ENCODE results near the gene EML2. TPM values are rescaled to one million over a fixed set of nuclear protein-coding genes. Genes with fewer than 3 reads are reported as not detected.

Gene EML2
- total and polyA plus RNA-seq, 10 of the 15 experiments (the other 5 are each of a cell fraction or from before 2014, with no cell fraction given), result 1.6 to 64.0 (median 27.5) TPM

DNA sequence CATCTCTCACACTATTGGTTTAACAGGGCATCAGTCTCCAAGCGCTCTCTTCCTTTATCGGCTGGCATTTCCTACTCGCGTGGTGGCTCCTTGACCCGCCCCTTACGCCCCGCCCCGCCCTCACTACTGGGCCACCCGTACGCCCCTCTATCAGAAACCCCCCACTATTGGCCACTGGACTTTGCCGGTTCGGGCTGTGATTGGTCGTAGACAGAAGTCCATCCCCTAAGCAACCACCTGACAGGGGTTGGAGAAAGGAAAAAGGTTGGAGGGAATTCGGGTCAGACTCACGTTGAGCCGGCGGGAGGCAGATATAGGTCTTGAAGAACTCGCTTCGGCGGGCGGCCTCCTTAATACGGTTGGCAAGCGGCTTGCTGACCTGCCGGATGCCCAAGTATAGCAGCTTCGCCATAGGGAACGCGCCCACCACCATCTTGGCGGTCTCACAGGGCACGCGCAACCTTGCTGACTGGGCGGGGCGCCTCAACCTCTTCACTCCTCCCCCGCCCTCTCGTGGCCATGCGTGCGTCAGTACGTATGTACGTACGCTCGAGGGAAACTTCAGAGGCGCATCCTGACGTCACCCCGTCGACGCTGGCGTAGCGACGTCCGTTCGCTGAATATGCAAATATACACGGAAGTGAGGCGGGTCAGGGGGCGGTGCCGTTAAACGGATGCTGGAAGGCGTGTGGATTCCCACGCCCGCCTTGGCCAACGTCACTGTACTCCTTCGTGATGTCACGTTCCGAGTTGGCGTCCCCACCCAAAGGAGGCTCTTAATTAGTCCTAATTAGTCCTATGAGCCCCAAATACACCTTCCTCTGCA lies 54.7 kb downstream of the EML2 start, which contains the start of gene OPA3 (continued):
- peak; percentile 31; the same call in 1 of the 2 replicates for TF ChIP-seq ZNF687 (IDR thresholded peaks at IDR 0.05)
- no peak for TF ChIP-seq PAX8 (IDR thresholded peaks at IDR 0.05)
- TF ChIP-seq CREM (IDR thresholded peaks at IDR 0.05; ENCODE audit: low read depth), result peak; percentile 97
- no peak for TF ChIP-seq SPI1 (IDR thresholded peaks at IDR 0.05; ENCODE audit: borderline replicate concordance, insufficient read depth, low read depth, low read length)
- 0 out of 2 replicates have a peak, but pooled peaks have one; percentile 49 for TF ChIP-seq CHD1 (IDR thresholded peaks at IDR 0.05; ENCODE audit: low read depth, low read length)
- TF ChIP-seq RCOR1 (conservative IDR thresholded peaks at IDR 0.05; ENCODE audit: low read depth, low read length), result no peak
- peak; percentile 93 for TF ChIP-seq HDGF (IDR thresholded peaks at IDR 0.05)
- peak; percentile 95 for TF ChIP-seq NBN (IDR thresholded peaks at IDR 0.05)
- peak in 1 of 2 experiments; percentile 10; a peak in 1 of 4 replicates for TF ChIP-seq IKZF2 (IDR thresholded peaks at IDR 0.05)
- peak; percentile 83 to 92 for TF ChIP-seq SRF (IDR thresholded peaks at IDR 0.05; ENCODE audit: low read depth in 2 of 2, low read length in 2 of 2)
- no peak for TF ChIP-seq ZNF274 (IDR thresholded peaks at IDR 0.05; ENCODE audit: insufficient read depth, insufficient read length)
- peak; percentile 91 for TF ChIP-seq RAD51 (IDR thresholded peaks at IDR 0.05)
- TF ChIP-seq ZNF24 (IDR thresholded peaks at IDR 0.05), result no peak
- TF ChIP-seq, protein P1, sequence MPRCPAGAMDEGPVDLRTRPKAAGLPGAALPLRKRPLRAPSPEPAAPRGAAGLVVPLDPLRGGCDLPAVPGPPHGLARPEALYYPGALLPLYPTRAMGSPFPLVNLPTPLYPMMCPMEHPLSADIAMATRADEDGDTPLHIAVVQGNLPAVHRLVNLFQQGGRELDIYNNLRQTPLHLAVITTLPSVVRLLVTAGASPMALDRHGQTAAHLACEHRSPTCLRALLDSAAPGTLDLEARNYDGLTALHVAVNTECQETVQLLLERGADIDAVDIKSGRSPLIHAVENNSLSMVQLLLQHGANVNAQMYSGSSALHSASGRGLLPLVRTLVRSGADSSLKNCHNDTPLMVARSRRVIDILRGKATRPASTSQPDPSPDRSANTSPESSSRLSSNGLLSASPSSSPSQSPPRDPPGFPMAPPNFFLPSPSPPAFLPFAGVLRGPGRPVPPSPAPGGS (IDR thresholded peaks at IDR 0.05; ENCODE audit: borderline replicate concordance, insufficient read depth, low read depth, low read length, poor library complexity, severe bottlenecking), result no peak
- no peak for TF ChIP-seq TCF12 (IDR thresholded peaks at IDR 0.05; ENCODE audit: low read depth, low read length)
- no peak for TF ChIP-seq ZNF622 (IDR thresholded peaks at IDR 0.05)
- no peak for TF ChIP-seq RBBP5 (conservative IDR thresholded peaks at IDR 0.05)
- no peak for TF ChIP-seq IRF4 (IDR thresholded peaks at IDR 0.05; ENCODE audit: low read depth, low read length)
- TF ChIP-seq, protein P2, sequence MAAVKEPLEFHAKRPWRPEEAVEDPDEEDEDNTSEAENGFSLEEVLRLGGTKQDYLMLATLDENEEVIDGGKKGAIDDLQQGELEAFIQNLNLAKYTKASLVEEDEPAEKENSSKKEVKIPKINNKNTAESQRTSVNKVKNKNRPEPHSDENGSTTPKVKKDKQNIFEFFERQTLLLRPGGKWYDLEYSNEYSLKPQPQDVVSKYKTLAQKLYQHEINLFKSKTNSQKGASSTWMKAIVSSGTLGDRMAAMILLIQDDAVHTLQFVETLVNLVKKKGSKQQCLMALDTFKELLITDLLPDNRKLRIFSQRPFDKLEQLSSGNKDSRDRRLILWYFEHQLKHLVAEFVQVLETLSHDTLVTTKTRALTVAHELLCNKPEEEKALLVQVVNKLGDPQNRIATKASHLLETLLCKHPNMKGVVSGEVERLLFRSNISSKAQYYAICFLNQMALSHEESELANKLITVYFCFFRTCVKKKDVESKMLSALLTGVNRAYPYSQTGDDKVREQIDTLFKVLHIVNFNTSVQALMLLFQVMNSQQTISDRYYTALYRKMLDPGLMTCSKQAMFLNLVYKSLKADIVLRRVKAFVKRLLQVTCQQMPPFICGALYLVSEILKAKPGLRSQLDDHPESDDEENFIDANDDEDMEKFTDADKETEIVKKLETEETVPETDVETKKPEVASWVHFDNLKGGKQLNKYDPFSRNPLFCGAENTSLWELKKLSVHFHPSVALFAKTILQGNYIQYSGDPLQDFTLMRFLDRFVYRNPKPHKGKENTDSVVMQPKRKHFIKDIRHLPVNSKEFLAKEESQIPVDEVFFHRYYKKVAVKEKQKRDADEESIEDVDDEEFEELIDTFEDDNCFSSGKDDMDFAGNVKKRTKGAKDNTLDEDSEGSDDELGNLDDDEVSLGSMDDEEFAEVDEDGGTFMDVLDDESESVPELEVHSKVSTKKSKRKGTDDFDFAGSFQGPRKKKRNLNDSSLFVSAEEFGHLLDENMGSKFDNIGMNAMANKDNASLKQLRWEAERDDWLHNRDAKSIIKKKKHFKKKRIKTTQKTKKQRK (IDR thresholded peaks at IDR 0.05; ENCODE audit: low read depth, low read length), result peak; percentile 84; the same call in 1 of the 2 replicates

Measured in GM12878 (cell line).